Muscle of arm (tissue), 12 donors: ENCODE results near the gene BCAS4. TPM values are rescaled to one million over a fixed set of nuclear protein-coding genes. Genes with fewer than 3 reads are reported as not detected.
A peak's percentile ranks its signal among the peaks of the same experiment; 100 is the strongest.

Source experiments
- DNase-seq: peaks from one replicate; pipeline ENCODE4 v3.0.0-alpha.2; 2013
- polyA plus RNA-seq, 12 donors: library from polyadenylated mRNA; unstranded; fragments of 120-200 nt; gene quantifications; one replicate each; pipeline ENCODE4 v1.2.1, GENCODE V29; 2013; ENCODE audit not compliant: insufficient read length in 12 of 12

Gene BCAS4
- polyA plus RNA-seq, 12 donors, result 2.1 to 5.1 (median 3.4) TPM; not detected in 1

DNA sequence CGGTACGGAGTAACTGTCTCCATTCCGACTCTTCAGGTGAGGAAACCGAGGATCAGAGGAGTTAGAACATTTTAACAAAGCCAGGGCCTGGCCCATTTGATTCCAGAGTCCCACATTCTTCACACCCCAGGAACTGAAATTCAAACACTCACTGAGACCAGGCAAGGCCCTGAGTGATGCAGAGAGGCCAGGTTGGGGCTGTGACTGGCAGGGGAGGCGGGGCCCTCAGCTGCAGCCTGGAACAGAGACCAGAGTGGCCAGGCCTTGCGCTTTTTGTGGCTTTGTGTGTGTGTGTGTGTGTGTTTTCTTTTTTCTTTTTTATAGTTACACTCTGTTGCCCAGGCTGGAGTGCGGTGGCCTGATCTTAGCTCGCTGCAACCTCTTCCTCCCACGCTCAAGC lies 57.2 kb downstream of the BCAS4 start:
- no peak for DNase-seq

- no peak for DNase-seq
These were observed 59.8 kb downstream of the BCAS4 start for GRCh38 chr20:50854506-50855249.

DNA sequence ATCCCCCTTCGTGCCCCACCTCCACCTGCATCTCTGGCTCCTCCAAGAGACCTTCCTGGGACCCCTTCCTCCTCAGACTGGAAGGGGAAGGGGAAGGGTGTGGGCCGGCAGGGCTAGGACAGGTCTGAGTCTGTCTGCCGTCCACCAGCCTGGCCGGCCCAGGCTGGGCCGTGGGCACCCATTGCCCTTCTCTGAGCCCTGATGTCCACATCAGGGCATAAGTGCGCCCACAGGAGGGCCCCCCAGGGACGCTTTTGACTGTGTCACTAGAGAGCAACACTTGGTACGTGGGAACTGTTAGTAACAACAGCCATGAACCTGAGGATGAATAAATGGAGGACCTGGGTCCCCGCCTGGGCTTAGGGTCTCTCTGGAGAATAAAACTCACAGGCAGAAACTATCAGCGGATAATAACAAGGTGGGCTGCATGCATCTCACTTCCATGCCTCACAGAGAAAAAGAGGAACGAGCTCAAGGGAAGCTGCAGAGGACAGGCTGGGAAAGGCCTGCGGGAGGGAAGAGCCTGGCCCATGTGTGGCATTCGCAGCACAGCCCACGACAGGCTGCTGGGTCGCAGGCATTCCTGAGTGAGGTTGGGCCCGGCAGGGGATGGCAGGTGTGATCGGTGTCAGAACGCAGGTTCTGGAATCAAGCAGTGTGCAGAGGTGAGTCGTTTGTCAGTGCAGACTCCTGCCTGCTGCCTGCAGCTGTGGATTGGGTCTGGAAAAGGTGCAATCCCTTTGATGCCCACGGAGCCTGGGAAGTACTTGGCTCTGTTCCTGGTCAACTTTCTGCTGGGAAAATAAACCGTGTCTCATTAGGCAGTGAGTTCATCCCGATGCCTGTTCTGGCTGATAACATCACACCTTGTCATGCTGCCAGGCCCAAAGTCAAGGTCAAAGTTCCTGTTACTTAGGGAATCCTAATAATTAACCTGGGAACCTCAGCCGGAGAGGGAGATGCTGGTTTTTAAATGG lies 60.9 kb downstream of the BCAS4 start:
- no peak for DNase-seq

GRCh38 chr20:50856475-50857041 lies 61.7 kb downstream of the BCAS4 start:
- DNase-seq, result no peak

- no peak for DNase-seq
These were observed 62.5 kb downstream of the BCAS4 start for GRCh38 chr20:50857348-50857747.

- DNase-seq, result no peak
These were observed 63.7 kb downstream of the BCAS4 start for GRCh38 chr20:50858525-50858924.

- DNase-seq, result no peak
These were observed 64.3 kb downstream of the BCAS4 start for GRCh38 chr20:50859161-50859560.

DNA sequence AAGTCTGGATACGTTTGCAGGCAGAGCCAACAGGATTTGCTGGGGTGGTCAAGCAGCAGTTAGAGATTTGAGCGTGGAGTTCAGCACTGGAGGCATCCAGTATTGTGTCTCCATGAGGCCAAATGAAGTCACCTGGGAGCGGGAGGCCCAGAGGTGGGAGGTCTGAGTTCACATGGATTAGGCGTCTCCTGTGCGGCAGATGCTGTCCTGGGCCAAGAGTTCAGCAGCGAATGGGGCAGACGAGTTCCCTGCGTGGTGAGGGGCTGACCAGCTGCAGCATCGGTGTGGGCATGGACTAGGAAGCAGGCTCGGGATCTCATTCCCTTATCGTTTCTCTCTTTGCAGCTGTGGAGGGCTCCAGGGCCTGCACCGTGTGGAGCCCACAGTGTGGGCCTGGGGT lies 66.2 kb downstream of the BCAS4 start:
- DNase-seq, result no peak

- no peak for DNase-seq
These were observed 67.7 kb downstream of the BCAS4 start for GRCh38 chr20:50862546-50862945.

- no peak for DNase-seq
These were observed 70.3 kb downstream of the BCAS4 start for GRCh38 chr20:50865114-50865513.

GRCh38 chr20:50865591-50865990 lies 70.7 kb downstream of the BCAS4 start:
- no peak for DNase-seq

DNA sequence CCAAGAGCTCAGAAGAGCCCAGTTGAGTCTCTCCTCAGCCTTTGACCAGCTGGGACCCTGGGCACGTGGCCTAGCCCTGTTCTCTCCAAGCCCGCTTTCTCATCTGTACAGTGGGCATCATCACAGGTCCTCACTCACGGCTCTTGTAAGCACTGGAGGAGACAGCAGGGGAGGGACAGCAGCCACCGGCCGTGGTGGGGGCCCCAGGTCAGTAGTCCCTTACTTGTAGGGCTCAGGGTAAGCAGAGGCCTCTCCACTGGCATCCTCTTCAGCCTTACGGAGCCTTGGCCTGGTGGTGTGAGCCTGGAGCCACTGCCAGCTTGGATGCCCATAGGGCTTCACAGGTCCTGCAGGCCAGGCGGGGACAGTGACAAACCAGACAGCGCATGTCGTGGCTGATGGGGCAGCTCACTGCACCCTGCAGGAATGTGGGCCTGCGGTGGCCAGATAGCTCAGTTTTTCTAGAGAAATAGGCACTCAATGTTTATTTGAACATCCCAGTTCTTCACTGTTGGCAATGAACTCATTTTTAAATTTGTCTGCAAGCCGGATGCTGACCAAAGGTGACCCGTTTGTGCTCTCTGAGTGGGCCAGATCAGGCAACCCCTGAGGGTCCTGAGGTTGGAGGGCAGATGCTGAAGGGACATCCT lies 71.3 kb downstream of the BCAS4 start:
- no peak for DNase-seq

- no peak for DNase-seq
These were observed 72.0 kb downstream of the BCAS4 start for GRCh38 chr20:50866831-50867230.

- DNase-seq, result no peak
These were observed 72.9 kb downstream of the BCAS4 start for GRCh38 chr20:50867805-50868204.

GRCh38 chr20:50868509-50869495 lies 73.9 kb downstream of the BCAS4 start:
- no peak for DNase-seq

DNA sequence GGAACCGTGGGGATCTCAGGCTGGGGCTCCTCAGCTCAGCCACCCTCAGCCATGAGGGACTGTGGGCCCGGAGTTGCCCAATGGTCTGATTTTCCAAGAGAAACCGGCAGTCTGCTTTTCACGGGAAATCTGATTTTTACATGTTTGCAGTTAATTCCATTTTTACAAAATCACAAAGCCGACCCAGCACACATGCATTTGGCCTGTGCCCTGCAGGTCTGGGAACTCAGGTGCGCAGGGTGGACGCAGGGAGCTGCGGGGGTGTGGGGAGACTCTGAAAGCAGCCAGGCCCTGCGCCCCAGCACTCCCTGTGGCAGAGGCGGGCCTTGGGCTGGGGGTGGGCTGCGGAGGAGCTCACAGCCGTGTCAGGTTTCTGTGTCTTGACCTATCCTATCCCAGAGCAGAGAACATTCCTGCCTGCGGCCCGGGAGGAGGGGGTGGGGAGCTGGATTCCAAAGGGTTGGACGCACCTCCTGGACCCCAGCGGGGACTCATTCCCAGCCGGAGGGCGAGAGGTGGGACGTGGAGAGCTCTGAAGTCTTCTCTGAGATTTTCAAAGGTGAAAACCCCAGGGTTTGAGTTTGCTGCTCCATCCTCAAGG lies 75.8 kb downstream of the BCAS4 start:
- DNase-seq, result peak; percentile 38

GRCh38 chr20:50872560-50873425 lies 77.9 kb downstream of the BCAS4 start:
- no peak for DNase-seq

GRCh38 chr20:50873585-50873984 lies 78.7 kb downstream of the BCAS4 start:
- no peak for DNase-seq

- no peak for DNase-seq
These were observed 79.4 kb downstream of the BCAS4 start for GRCh38 chr20:50874111-50874757.
